ENCODE measurements around the gene GJB3. TPM values are rescaled to one million over a fixed set of nuclear protein-coding genes. Genes with fewer than 3 reads are reported as not detected.

Gene GJB3
- total RNA-seq, 4 donors from 2014 or later, result 204 to 314 (median 239) TPM

DNA sequence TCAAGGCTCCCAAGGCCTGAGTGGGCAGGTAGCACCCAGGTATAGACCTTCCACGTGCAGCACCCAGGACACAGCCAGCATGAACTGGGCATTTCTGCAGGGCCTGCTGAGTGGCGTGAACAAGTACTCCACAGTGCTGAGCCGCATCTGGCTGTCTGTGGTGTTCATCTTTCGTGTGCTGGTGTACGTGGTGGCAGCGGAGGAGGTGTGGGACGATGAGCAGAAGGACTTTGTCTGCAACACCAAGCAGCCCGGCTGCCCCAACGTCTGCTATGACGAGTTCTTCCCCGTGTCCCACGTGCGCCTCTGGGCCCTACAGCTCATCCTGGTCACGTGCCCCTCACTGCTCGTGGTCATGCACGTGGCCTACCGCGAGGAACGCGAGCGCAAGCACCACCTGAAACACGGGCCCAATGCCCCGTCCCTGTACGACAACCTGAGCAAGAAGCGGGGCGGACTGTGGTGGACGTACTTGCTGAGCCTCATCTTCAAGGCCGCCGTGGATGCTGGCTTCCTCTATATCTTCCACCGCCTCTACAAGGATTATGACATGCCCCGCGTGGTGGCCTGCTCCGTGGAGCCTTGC lies 19.7 kb upstream of the GJB3 start:
- WGBS, 2 donors, result 93 to 94% methylated on average over 33 of the region's 33 CpGs
- H3K4me3 ChIP-seq (ENCODE audit: low read depth, poor library complexity, severe bottlenecking), result no peak overlapping the region
- intact Hi-C loops (cut with DNase I; ENCODE audit: low total_unique reads), result no loop called here
- TF ChIP-seq, protein P1, sequence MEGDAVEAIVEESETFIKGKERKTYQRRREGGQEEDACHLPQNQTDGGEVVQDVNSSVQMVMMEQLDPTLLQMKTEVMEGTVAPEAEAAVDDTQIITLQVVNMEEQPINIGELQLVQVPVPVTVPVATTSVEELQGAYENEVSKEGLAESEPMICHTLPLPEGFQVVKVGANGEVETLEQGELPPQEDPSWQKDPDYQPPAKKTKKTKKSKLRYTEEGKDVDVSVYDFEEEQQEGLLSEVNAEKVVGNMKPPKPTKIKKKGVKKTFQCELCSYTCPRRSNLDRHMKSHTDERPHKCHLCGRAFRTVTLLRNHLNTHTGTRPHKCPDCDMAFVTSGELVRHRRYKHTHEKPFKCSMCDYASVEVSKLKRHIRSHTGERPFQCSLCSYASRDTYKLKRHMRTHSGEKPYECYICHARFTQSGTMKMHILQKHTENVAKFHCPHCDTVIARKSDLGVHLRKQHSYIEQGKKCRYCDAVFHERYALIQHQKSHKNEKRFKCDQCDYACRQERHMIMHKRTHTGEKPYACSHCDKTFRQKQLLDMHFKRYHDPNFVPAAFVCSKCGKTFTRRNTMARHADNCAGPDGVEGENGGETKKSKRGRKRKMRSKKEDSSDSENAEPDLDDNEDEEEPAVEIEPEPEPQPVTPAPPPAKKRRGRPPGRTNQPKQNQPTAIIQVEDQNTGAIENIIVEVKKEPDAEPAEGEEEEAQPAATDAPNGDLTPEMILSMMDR (IDR thresholded peaks at IDR 0.05), result no peak
- TF ChIP-seq POLR2A (IDR thresholded peaks at IDR 0.05), result no peak
- no peak for DNase-seq (ENCODE audit: low spot score in 2 of 2)

DNA sequence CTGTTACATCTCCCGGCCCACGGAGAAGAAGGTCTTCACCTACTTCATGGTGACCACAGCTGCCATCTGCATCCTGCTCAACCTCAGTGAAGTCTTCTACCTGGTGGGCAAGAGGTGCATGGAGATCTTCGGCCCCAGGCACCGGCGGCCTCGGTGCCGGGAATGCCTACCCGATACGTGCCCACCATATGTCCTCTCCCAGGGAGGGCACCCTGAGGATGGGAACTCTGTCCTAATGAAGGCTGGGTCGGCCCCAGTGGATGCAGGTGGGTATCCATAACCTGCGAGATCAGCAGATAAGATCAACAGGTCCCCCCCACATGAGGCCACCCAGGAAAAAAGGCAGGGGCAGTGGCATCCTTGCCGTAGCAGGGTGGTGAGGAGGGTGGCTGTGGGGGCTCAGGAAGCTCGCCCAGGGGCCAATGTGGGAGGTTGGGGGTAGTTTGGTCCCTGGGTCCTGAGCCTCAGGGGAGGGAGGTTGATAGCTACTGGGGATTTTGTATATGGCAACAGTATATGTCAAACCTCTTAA lies 19.2 kb upstream of the GJB3 start:
- no peak for TF ChIP-seq POLR2A (IDR thresholded peaks at IDR 0.05)
- TF ChIP-seq, protein P1 (IDR thresholded peaks at IDR 0.05), result no peak
- intact Hi-C loops (cut with DNase I; ENCODE audit: low total_unique reads), result no loop called here

DNA sequence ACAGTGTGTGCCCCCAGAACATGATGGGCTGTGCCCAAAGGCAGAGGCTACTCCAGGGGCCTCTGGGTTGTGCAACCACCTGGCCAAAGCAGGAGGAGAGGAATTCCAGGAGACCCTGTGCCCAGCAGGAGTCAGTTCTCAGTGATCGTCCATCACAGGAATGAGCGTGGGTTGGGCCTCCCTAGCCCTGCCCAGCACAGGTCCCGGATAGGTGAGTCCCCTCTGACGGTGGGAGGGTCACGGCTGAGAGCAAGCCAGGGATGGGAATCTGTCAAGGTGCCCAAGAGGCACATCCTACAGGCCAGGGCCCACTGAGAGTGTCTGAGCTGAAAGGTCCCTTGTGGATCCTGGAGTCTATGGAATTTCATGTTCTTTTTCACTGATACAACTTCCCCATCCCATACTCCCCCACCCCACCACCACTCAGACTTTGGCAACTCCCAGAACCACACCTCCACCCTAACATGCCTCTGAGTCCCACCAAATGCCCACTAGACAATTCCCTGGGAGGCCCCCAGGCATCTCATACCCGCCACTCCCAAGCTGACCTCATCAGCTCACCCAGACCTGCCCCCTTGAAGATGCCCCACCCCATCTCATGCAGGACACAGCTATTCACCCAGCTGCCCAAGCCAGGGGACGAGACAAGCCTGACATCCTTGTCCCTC lies 18.4 kb upstream of the GJB3 start:
- intact Hi-C loops (cut with DNase I; ENCODE audit: low total_unique reads), result no loop called here
- no peak for DNase-seq (ENCODE audit: low spot score in 2 of 2)
- no peak overlapping the region for H3K4me3 ChIP-seq (ENCODE audit: low read depth, poor library complexity, severe bottlenecking)
- no peak for TF ChIP-seq POLR2A (IDR thresholded peaks at IDR 0.05)
- TF ChIP-seq, protein P1 (IDR thresholded peaks at IDR 0.05), result no peak
- WGBS, 2 donors, result 64 to 73% methylated on average over 7 of the region's 7 CpGs

More for the DNA sequence above, 19.2 kb upstream of the GJB3 start:
- no peak for DNase-seq (ENCODE audit: low spot score in 2 of 2)
- WGBS, 2 donors, result 85 to 91% methylated on average over 13 of the region's 13 CpGs
- no peak overlapping the region for H3K4me3 ChIP-seq (ENCODE audit: low read depth, poor library complexity, severe bottlenecking)

DNA sequence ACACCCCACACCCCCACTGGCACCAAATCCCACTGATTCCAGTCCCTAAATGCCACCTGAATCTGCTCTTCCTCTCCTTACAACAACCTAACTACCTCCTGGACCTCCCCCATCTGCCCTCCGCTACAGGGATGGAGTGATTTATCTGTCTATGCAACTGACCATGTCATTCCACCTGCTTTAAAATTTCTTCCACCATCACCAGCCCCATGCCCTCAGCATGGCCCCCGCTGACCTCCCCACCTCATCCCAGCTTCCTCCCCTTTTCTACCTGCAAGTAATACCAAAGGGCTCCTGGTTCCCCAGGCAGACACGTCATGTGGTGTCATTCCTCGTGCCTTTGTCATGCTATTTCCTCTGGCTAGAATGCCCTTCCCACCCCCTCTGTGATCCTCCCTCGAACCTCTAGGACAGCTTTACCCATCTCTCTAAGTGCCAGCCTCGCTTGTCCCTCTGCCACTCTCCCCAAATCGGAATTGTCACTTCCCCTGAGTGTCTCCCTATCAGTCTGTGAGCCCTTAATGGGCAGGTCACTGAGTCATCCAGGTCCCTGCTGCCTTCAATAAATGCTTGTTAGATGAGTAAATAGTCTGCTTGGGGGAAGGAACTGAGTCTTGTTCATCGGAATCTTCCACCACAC lies 17.8 kb upstream of the GJB3 start:
- TF ChIP-seq POLR2A (IDR thresholded peaks at IDR 0.05), result no peak
- TF ChIP-seq, protein P1 (IDR thresholded peaks at IDR 0.05), result no peak
- 49 to 50% methylated on average over 8 of the region's 8 CpGs for whole genome bisulfite sequencing, 2 donors
- DNase-seq (ENCODE audit: low spot score in 2 of 2), result no peak
- H3K4me3 ChIP-seq (ENCODE audit: low read depth, poor library complexity, severe bottlenecking), result no peak overlapping the region
- intact Hi-C loops (cut with DNase I; ENCODE audit: low total_unique reads), result no loop called here

DNA sequence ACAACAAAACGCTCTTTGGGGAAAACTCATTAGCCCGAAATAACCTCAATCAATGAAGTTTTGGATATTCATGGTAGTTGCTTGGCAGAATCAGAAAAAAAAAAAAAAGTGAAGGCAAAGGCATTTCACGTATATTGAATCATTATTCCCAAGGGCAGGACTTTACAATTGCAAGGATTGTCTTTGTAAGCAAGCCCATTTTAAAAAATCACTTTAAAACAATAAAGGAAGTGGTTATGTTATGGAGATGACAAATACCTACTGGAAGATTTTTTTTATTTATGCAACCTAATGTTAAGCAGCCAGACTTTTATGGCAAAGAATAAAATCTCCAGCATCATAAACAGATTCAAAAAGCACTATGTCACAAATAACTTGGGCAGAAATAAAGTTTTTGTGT lies 12.2 kb upstream of the GJB3 start:
- WGBS, 2 donors, result 67 to 79% methylated on average over 3 of the region's 3 CpGs
- no peak overlapping the region for H3K4me3 ChIP-seq (ENCODE audit: low read depth, poor library complexity, severe bottlenecking)
- intact Hi-C loops (cut with DNase I; ENCODE audit: low total_unique reads), result no loop called here
- no peak for TF ChIP-seq POLR2A (IDR thresholded peaks at IDR 0.05)
- TF ChIP-seq, protein P1 (IDR thresholded peaks at IDR 0.05), result no peak
- DNase-seq (ENCODE audit: low spot score in 2 of 2), result no peak

Measured in lower leg skin (tissue), 4 donors.